ENCODE measurements around the gene ATXN7L2.

ATXN7L2 gene

DNA sequence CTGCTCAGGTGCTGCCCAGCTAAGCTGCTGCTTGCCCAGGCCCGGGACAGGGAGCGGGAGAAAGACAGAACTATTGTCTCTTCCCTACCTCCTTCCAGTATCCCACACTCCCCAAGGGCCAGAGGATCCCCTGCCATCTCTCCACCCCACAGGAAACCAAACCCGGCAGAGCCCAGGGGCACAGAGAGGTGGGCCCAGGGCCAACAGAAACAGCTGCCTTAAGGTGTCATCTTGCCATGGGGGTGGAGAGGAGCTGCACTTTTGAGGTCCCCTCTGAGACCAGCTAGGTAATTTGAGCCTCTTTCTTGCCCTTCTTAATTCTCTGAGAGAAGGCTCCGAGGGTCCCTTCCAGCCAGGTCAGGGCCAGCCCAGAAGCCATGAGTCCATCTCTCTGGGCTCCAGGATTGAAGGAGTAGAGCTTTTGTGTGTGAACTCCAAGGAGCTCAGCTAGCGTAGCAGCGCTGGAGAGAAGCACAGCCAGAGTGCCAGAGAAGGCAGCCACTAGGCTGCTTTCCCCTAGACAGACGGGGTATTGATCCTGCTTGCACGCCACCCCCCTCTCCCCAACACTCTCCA lies 46.3 kb downstream of the ATXN7L2 start:
- no peak for DNase-seq

DNA sequence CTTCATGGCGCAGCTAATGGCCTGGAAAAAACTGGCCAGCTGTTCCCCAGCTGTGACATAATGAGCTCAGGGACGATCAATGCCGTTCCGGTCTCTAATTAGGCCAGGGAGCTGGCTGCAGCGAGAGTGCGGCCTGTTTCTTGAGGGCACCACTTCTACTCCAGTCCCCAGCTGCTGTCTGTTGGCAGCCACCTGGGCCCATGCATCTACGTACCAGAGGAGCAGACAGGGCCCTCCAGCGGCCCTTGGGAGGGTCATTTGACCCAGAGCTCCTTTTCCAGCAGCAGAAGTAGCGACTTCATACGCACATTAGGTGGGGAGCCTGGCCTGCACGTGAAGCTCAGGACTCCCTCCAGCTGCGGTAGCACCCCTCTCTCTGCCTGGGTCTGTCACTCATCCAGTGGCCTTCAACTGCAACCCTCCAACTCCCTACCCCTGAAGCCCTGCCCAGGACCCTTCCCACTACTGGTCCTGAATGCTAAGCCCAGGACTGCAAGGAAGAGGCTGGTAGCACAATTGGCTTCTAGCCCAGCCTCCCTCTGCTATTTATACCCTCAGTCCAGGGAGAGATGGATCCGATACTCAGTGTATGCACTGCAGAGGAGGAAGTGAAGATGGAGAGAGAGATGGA lies 46.9 kb downstream of the ATXN7L2 start:
- no peak for DNase-seq

DNA sequence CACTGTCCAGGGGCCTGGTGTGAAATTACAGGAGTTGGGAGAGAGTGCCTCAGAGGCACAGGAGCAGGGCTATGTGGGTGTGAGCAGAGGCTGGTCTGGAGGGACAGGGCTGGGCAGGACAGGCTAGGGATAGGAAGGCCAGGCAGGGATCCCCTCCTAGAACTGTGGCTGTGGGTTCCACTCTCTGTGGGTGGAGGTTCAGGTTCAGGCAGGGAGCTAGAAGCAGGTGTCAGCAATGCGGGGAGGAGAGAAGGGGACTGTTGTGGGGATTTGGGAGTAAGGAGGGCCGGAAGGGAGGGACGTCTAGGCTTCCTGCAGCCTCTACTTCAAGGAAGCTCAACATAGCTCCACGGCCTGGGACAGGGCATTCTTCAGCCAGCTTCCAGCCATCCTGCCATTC lies 47.7 kb downstream of the ATXN7L2 start:
- DNase-seq: no peak

DNA sequence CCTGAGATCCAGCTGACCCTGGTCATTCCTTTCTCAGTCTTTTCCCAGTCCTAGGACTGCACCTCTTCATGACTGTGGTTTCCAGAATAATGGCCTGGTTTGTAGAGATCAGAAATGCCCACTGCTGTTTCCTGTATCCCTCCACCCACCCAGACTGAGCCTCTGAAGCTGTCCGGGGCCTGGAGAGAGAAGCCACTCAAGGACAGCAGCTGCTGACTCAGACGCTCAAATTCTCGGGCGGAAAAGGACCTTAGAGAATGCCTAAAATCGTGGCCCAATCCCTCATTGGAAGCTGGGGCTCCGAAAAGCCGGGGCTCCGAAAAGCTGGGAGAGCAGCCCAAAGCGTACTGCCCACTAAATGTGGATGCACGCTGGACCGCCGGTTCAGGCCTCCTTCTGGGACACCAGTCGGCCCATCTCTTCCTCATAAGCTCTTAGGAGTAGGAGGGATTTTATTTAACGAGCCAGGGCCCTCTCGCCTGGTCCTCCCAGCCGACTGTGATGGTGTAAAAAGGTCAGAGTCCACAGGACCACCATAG lies 48.2 kb downstream of the ATXN7L2 start:
- no peak for DNase-seq

DNA sequence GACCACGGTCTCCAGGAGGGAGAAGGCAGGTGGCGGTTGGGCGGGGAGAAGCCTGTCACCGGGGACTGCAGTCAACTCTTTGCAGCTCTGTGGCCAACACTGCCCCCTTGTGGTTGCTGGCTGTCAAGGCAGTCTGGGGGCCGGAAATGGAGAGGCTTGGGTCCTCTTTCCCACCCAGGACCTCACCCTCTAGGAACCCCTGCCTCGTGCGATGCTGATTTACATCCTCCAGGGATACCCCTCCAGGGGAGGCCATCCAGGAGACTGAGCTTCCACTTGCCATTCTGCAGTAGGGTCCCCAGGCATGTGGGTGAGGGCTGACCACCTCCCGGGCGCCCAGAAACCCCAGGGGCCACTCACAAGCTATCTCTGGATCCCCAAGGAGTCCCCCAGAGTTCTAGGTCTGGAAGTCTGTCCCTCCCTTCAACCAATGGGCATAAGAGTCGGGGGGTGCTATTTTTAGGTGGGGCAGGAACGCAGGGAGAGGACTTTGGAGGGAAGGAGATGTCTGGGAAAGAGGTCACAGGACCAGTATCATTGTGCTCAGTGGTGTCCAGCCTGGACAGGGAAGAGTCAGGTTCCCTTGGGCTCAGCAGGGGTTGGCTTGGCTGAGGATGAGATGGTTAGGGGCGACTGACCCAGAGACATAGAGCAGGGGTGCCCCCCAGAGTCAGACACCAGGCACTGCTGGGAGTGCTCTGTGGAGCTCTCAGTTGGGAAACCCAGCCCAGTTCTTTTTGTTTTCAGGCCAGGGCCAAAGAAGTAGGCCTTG lies 48.8 kb downstream of the ATXN7L2 start:
- peak; percentile 90 for DNase-seq

DNA sequence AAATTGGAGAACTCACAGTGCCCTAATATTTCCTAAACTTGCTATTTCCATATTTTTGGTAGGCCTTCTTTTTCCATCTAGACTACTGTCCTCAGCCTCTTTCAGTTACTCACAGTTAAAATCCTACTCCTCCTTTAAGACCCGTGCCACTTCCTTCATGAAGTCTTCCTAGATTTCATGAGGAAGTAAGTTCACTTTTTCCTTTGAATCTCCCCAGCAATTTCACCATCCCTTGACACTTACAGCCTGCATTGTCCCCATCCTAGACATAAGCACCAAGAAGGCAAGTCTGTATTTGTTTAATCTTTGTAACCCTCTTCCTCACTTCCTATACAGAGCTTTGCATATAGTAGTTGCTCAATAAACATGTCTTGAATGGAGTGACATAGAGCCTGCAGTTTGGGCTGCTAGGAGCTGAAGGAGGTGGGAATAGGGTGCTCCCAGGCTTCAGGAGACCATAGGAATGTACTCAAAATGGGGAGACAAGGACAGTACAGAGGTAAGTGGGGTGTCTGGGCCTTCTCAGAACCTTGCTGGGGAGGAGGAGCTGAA lies 50.7 kb downstream of the ATXN7L2 start:
- DNase-seq: no peak

DNA sequence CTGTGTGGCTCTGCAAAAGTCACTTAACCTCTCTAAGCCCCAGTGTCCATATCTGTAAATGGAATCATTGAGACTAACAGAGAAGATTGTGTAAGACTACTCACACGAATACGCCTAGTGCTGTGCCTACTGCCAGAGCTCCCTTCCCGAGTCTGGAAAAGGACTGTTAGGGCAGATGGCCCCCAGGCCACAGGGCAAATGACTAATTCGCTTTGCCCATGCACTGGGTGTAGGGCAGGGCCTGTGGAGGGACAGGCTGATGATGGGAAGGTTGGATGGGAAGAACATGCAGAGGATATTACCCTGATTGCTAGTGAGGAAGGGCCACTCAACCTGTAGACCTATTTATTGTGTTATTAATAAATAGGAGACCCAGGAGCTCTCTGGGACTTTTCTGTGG lies 51.8 kb downstream of the ATXN7L2 start:
- no peak for DNase-seq

DNA sequence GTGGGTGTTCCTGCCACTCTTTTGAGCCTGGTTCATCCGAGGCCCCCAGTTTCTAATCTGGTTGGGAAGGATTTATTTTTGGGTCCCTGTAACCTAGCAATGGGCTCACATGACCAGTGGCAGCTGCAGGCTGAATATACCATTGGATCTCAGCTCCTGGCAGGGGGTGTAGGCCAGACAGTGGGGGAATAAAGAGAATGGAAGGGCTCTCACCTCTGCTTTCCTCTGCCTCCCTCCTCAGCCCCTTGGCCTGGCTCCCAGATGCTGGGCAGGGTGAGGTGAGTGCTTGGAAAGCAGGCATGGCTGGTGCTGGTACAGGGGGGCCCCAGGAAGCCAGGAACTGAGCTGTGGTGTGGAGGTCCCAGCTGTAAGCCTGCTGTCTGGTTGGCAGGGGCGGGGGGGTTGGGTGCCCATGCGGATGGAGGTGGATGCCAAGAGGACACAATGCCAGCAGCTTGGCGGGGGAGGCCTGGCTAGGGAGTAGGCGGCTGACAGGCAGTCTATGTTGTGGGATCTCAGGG lies 52.3 kb downstream of the ATXN7L2 start:
- no peak for DNase-seq

DNA sequence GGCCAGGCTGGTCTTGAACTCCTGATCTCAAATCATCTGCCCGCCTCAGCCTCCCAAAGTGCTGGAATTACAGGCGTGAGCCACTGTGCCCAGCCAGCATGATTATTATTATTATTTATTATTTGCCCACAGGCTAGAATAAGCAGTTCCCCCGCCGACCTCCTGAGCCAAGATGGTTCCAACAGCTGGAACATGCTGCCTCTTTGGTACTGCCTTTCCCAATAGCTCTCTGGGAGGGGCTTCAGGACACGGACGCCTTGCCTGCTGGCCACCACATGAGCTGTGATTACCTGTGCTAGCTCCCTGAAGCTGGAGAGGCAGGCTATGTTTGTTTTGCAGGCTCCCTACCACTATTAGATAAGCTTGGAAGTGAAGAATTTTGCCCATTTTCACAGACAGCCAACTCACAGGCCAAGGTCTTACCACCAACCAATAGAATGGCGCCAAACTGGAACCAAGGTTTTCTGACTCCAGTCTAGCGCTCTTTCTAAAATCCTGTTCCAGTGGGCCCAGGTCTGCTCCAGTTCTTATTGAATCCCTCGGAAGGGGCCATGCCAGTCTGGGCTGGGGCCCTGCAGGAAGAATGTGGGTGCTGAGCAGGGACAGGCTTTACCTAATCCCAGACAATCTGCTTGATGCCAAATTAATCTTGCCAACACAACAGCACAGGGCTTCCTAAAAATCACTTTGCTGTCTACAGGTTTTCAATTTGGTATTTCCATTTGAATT lies 53.9 kb downstream of the ATXN7L2 start:
- DNase-seq: no peak

DNA sequence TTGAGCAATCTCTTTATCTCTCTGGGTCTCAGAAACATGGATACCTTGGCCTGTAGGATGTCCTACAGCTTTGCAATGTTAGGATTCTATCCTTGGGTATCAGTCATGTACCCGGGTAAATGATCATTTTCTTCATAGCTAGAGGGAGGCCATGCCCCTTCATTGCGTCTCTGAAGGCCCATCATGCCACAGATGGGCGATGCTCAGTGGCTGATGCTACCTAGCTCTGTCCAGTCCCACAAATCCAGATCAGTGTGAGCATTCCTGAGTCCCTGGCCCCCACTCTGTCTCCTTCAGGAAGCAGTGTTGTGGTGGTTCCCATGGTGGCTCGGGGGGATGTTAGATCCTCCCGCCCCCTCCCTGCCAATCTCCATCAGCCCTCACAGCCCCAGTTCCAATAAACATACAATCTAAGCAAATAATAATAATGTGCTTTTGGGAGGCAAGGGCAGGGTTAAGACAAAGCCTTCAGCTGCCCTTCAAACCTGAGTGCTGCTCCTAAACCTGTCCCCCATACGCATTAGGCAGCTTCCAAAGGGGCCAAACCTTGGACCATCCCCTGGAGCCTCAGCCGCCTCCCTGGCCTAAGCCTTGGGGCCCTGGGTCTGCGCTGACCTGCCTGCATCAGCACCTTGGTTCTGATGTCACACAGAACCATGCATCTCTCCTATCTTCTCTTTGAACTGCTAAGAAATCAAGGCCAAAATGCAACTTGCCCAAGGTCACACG lies 55.3 kb downstream of the ATXN7L2 start:
- DNase-seq: no peak

DNA sequence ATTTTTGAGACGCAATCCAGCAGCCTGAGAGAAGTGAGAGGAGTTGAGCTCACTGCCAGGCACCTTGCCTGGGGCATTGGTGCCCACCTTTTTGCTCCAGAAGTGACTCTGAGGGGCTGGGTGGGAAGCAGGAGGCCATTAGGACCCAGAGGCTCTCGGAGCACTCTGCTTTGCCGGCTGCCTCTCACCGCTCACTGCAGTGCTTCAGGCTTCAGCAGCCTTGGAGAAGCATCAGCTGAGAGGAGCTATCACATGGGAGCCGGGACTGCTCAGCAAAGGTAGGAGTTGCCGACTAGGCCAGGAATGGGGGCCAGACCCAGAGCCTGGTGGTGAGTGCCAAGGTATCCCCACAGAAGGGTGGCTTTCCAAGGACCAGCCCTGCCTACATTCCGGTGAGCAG lies 56.0 kb downstream of the ATXN7L2 start, which contains the start of gene GPR61:
GPR61 (plus strand) TSS at position 197 of the 400 bp plus-strand sequence. CDS start 3,151 bp downstream, outside the sequence.
- no peak for DNase-seq

DNA sequence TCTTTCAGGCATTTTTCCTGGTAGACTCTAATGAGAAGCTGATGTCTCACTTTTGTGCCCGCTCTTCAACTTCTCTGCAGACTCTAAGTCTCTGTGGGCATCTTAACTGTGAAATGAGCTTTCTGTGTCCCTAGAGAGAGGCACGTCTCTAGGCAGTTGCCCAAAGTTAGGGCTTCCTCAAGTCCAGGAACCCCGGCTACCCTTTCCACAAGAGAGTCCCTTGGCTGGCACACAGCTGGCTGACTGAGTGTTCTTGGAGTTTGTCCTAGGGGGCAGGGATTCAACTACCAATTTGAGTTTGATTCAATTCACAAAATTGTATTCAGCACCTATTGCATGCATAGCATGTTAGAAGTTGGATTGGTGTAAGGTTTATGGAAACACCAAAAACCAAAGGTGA lies 57.4 kb downstream of the ATXN7L2 start:
- no peak for DNase-seq
